Vagina (tissue), 2 donors: Measurements from ENCODE around the gene AMOTL1.

Experiments
- POLR2A ChIP-seq, 2 donors: fragments of 450-650 bp; IDR thresholded peaks; one replicate each; pipeline ENCODE4 v1.6.1; 2017; ENCODE audit warnings: antibody characterized with exemption in 2 of 2, mild to moderate bottlenecking in 2 of 2, moderate library complexity in 2 of 2
- POLR2AphosphoS5 ChIP-seq, 2 donors: sonication (generic); formaldehyde crosslinking; IDR thresholded peaks; one replicate each; pipeline ENCODE4 v1.9.0; 2017; ENCODE audit warnings: antibody characterized with exemption in 2 of 2, mild to moderate bottlenecking in 2 of 2, low read depth in 1 of 2; ENCODE audit not compliant: insufficient read depth in 1 of 2
- TF ChIP-seq, protein P1 (sequence below), 3 experiments: fragments of 450-650 bp in 2 of 3; fragments of 200-600 bp in 1 of 3; sonication (generic) in 1 of 3; IDR thresholded peaks; one replicate each; pipeline ENCODE4 v1.5.1; 2017 to 2019; ENCODE audit warnings: antibody characterized with exemption in 3 of 3, mild to moderate bottlenecking in 2 of 3, moderate library complexity in 2 of 3

GRCh38 chr11:94822080-94822479, 53.9 kb downstream of the AMOTL1 start:
- TF ChIP-seq POLR2A (IDR thresholded peaks at IDR 0.05) (no peak), POLR2AphosphoS5 (IDR thresholded peaks at IDR 0.05; ENCODE audit: insufficient read depth in 1 of 2, low read depth in 1 of 2) (no peak)
- TF ChIP-seq, protein P1, sequence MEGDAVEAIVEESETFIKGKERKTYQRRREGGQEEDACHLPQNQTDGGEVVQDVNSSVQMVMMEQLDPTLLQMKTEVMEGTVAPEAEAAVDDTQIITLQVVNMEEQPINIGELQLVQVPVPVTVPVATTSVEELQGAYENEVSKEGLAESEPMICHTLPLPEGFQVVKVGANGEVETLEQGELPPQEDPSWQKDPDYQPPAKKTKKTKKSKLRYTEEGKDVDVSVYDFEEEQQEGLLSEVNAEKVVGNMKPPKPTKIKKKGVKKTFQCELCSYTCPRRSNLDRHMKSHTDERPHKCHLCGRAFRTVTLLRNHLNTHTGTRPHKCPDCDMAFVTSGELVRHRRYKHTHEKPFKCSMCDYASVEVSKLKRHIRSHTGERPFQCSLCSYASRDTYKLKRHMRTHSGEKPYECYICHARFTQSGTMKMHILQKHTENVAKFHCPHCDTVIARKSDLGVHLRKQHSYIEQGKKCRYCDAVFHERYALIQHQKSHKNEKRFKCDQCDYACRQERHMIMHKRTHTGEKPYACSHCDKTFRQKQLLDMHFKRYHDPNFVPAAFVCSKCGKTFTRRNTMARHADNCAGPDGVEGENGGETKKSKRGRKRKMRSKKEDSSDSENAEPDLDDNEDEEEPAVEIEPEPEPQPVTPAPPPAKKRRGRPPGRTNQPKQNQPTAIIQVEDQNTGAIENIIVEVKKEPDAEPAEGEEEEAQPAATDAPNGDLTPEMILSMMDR (IDR thresholded peaks at IDR 0.05), result no peak
